Measurements from ENCODE around the gene ATP11A. TPM values are rescaled to one million over a fixed set of nuclear protein-coding genes. Genes with fewer than 3 reads are reported as not detected.

ATP11A gene
- total RNA-seq, 2 donors from 2014 or later, result 33.1 to 53.7 TPM

GRCh38 chr13:112812306-112813055, 122.6 kb downstream of the ATP11A start:
- no peak overlapping the region for H3K27ac Mint-ChIP-seq
- H3K36me3 Mint-ChIP-seq, result peaks cover under 1 to 11% of the 10 kb centered on the region in 2 donors
- H3K9me3 Mint-ChIP-seq, result no peaks in the 10 kb centered on the region
- DNase-seq (ENCODE audit: low spot score in 2 of 2), result no peak
- no peak for ATAC-seq

DNA sequence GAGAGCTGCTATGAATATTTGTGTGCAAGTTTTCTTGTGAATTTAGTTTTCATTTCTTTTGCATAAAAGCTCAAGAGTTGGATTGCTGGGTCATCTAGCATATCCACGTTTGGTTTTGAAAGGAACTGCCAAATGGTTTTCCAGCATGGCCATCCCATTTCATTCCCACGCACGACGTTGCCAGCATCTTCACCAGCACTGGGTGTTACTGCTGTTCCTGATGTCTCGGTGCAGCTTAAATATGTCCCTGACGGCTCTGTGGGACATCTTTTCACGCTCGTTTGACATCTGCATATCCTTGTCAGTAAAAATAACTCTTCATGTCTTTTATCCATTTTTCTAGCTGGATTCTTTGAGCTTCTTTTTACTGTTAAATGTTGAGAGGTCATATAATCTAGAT, 123.7 kb downstream of the ATP11A start:
- no peak for DNase-seq (ENCODE audit: low spot score in 2 of 2)
- Mint-ChIP-seq H3K36me3 (peaks cover 9 to 21% of the 10 kb centered on the region in 2 donors), H3K9me3 (no peaks in the 10 kb centered on the region), H3K27ac (no peak overlapping the region)
- ATAC-seq, result no peak

- ATAC-seq (no peak), DNase-seq (ENCODE audit: low spot score in 2 of 2) (no peak)
- Mint-ChIP-seq H3K9me3 (no peaks in the 10 kb centered on the region), H3K27ac (peak overlapping the region; percentile 6 to 46), H3K36me3 (peaks cover 11 to 26% of the 10 kb centered on the region in 2 donors)
Measured at GRCh38 chr13:112814905-112815585, 125.2 kb downstream of the ATP11A start.

DNA sequence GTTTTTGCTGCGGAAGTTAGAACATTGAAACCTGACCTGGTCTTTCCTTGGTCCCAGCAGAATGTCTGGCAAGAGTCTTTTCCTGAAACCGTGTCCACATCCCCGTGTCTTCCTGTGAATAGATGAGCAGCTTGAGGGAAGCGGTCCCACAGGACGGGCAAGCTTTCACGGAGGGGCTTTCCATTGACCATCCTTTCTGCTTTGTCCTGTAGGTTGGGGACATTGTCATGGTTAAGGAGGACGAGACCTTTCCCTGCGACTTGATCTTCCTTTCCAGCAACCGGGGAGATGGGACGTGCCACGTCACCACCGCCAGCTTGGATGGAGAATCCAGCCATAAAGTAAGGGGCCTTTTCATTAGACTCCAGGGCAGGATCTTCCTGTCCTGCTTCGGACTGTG, 126.0 kb downstream of the ATP11A start:
- DNase-seq (ENCODE audit: low spot score in 2 of 2) (no peak), ATAC-seq (no peak)
- Mint-ChIP-seq H3K9me3 (no peaks in the 10 kb centered on the region), H3K27ac (peak overlapping the region in 1 of 2 donors; percentile 6), H3K36me3 (peaks cover 11 to 26% of the 10 kb centered on the region in 2 donors)

DNA sequence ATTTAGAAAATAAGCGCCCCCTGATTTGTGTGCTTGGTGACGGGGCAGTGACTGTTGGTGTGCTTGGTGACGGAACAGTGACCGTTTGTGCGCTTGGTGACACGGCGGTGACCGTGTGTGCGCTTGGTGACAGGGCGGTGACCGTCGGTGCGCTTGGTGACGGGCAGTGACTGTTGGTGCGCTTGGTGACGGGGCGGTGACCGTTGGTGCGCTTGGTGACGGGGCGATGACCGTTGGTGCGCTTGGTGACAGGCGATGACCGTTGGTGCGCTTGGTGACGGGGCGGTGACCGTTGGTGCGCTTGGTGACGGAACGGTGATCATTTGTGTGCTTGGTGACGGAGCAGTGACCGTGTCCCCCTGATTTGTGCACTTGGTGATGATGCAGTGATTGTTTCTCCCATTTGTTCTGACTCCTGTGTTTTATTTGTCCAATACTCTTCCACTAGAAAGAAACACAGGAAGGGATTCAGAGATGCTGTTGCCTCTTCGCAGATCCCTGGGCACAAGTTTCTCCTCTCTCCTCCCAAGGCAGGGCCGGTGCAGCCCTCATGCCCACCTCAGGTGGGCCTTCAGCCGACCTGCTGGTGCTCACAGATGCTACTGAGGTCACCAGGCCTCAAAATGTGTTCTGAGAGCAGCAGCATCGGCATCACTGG, 128.3 kb downstream of the ATP11A start:
- Mint-ChIP-seq H3K9me3 (no peaks in the 10 kb centered on the region), H3K27ac (no peak overlapping the region), H3K36me3 (peaks cover 11 to 26% of the 10 kb centered on the region in 2 donors)
- no peak for DNase-seq (ENCODE audit: low spot score in 2 of 2)
- ATAC-seq, result no peak

DNA sequence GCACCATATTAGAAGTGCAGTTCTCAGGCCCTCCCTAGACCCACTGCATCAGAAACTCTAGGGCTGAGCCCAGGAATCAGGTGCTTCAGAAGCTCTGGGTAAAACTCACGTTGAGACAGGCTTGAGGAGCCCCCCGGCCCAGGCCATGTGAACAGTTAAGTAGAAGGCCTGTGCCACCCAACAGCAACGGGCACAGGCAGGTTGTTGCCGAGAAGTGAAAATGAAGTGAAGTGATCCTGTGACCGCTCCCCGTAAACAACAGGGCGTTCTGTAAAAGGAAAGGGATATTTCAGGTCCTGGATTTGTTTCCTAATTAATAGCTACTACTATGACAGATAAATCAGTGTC, 128.8 kb downstream of the ATP11A start:
- peaks cover 11 to 26% of the 10 kb centered on the region in 2 donors for H3K36me3 Mint-ChIP-seq
- no peak for ATAC-seq
- H3K9me3 Mint-ChIP-seq, result no peaks in the 10 kb centered on the region

GRCh38 chr13:112819111-112819510, 129.3 kb downstream of the ATP11A start:
- H3K9me3 Mint-ChIP-seq, result no peaks in the 10 kb centered on the region
- no peak for DNase-seq (ENCODE audit: low spot score in 2 of 2)
- peaks cover 11 to 26% of the 10 kb centered on the region in 2 donors for H3K36me3 Mint-ChIP-seq
- ATAC-seq, result no peak
- no peak overlapping the region for H3K27ac Mint-ChIP-seq

More for the DNA sequence above, 128.8 kb downstream of the ATP11A start:
- no peak for DNase-seq (ENCODE audit: low spot score in 2 of 2)
- H3K27ac Mint-ChIP-seq, result no peak overlapping the region

GRCh38 chr13:112819816-112820215, 130.0 kb downstream of the ATP11A start:
- DNase-seq (ENCODE audit: low spot score in 2 of 2) (no peak), ATAC-seq (no peak)
- Mint-ChIP-seq H3K36me3 (peaks cover 11 to 26% of the 10 kb centered on the region in 2 donors), H3K9me3 (no peaks in the 10 kb centered on the region), H3K27ac (no peak overlapping the region)

- DNase-seq (ENCODE audit: low spot score in 2 of 2), result no peak
- ATAC-seq, result no peak
- Mint-ChIP-seq H3K27ac (no peak overlapping the region), H3K9me3 (no peaks in the 10 kb centered on the region), H3K36me3 (peaks cover 11 to 30% of the 10 kb centered on the region in 2 donors)
Measured at GRCh38 chr13:112820318-112820717, 130.5 kb downstream of the ATP11A start.

DNA sequence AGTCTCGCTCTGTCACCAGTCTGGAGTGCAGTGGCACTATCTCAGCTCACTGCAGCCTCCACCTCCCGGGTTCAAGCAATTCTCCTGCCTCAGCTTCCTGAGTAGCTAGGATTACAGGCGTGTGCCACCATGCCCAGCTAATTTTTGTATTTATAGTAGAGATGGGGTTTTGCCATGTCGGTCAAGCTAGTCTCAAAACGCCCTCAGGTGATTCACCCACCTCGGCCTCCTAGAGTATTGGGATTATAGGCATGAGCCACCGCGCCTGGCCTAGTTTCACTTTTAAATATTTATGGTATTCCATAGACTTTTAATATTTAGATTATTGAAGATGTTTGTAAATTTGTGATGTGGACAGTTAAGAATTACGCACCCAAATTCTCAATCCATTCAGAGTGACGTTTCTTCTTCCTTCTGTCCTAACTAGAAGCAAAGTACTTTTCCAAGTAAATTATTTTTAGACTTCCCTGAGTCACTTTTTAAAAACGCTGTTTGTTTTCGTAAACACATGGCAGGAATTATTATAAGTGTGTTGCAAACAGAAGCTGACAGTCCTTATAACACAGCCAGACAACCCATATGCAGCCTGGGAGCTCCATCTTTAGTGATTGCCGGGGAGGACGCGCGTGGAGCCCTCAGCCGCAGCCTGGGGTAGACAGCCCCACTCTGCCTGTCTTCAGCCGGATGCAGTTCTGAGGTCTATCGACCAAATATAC, 131.7 kb downstream of the ATP11A start:
- ATAC-seq (no peak), DNase-seq (ENCODE audit: low spot score in 2 of 2) (no peak)
- H3K27ac Mint-ChIP-seq, result no peak overlapping the region
- H3K9me3 Mint-ChIP-seq, result no peaks in the 10 kb centered on the region
- peaks cover 11 to 25% of the 10 kb centered on the region in 2 donors for H3K36me3 Mint-ChIP-seq

DNA sequence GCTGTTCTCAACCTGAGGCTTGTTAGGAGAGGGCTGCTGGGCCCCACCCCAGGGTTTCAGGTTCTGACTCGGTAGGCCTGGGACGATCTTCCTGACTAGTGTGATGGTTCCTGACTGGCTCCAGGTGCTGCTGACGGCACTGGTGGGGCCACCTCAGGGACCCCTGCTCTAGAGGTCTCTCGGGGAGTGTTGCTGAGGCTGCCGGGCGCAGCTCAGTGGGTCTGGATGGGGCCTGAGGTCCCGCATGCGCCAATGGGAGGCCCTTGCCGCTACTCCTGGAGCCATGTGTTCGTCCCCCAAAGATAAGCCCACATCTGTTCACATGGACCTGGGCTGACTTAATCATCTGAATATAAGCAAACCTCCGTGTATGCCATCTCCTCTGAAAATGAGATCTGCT, 133.0 kb downstream of the ATP11A start:
- no peak for DNase-seq (ENCODE audit: low spot score in 2 of 2)
- H3K27ac Mint-ChIP-seq, result no peak overlapping the region

GRCh38 chr13:112824429-112824828, 134.6 kb downstream of the ATP11A start:
- Mint-ChIP-seq H3K27ac (no peak overlapping the region), H3K9me3 (no peaks in the 10 kb centered on the region), H3K36me3 (peaks cover 0 to 12% of the 10 kb centered on the region in 2 donors)
- ATAC-seq (no peak), DNase-seq (ENCODE audit: low spot score in 2 of 2) (no peak)

More for the DNA sequence above, 133.0 kb downstream of the ATP11A start:
- Mint-ChIP-seq H3K36me3 (peaks cover 6 to 19% of the 10 kb centered on the region in 2 donors), H3K9me3 (no peaks in the 10 kb centered on the region)
- no peak for ATAC-seq

DNA sequence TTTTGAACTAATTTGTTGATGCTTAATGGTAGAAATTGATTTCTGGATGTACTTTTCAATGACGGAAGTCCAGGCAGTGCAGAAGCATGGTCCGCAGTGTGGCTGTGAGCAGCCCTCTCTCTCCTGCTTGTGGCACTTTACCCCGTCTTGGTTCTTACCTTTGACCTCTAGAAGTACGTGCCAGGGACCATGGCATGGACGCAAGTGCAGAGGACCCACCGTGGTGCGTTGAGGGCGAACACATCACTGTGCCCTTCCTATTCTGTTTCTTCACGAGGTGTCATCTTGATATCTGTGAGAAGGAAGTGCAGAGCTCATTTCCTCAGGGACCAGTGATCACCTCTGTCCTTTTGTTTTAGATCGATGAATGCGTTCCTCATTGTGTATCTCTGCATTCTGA, 135.2 kb downstream of the ATP11A start:
- ATAC-seq (no peak), DNase-seq (ENCODE audit: low spot score in 2 of 2) (no peak)
- Mint-ChIP-seq H3K27ac (no peak overlapping the region), H3K36me3 (peaks cover 0 to 12% of the 10 kb centered on the region in 2 donors), H3K9me3 (no peaks in the 10 kb centered on the region)

DNA sequence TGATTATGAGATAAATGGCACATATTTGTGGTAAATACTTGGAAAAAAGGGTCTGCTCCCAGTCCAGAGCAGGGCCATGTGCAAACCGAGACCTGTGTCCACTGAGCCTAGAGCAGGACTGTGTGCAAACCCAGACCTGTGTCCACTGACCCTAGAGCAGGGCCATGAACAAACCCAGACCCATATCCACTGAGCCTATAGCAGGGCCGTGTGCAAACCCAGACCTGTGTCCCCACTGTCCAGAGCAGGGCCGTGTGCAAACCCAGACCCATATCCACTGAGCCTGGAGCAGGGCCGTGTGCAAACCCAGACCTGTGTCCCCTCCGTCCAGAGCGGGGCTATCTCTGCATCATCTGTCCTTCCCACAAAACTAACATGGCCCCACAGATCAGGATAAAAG, 136.0 kb downstream of the ATP11A start:
- Mint-ChIP-seq H3K36me3 (peaks cover under 1 to 12% of the 10 kb centered on the region in 2 donors), H3K27ac (no peak overlapping the region), H3K9me3 (no peaks in the 10 kb centered on the region)
- ATAC-seq (no peak), DNase-seq (ENCODE audit: low spot score in 2 of 2) (no peak)

GRCh38 chr13:112826565-112826964, 136.7 kb downstream of the ATP11A start:
- peak overlapping the region in 1 of 2 donors; percentile 82 for H3K27ac Mint-ChIP-seq
- H3K36me3 Mint-ChIP-seq, result peaks cover 8 to 15% of the 10 kb centered on the region in 2 donors
- ATAC-seq (no peak), DNase-seq (ENCODE audit: low spot score in 2 of 2) (no peak)
- H3K9me3 Mint-ChIP-seq, result no peaks in the 10 kb centered on the region

DNA sequence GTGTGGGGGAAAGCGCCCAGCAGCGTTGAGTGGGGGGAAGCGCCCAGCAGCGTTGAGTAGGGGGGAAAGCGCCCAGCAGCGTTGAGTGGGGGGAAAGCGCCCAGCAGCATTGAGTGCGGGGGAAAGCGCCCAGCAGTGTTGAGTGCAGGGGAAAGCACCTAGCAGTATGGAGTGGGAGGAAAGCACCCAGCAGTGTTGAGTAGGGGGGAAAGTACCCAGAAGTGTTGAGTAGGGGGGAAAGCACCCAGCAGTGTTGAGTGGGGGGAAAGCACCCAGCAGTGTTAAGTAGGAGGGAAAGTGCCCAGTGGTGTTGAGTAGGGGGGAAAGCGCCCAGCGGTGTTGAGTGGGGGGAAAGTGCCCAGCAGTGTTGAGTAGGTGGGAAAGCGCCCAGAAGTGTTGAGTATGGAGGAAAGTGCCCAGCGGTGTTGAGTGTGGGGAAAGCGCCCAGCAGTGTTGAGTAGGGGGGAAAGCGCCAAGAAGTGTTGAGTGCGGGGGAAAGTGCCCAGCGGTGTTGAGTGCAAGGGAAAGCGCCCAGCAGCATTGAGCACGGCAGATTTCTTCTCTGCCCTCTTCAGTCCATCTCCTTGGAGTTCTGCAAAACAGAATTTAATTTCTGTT, 138.4 kb downstream of the ATP11A start:
- ATAC-seq (peak in 1 of 2 donors; percentile 98), DNase-seq (ENCODE audit: low spot score in 2 of 2) (no peak)
- peaks cover 14 to 22% of the 10 kb centered on the region in 2 donors for H3K36me3 Mint-ChIP-seq
- no peaks in the 10 kb centered on the region for H3K9me3 Mint-ChIP-seq
- no peak overlapping the region for H3K27ac Mint-ChIP-seq

Data from activated naive CD4-positive, alpha-beta T cell treated with anti-CD3 and anti-CD28 coated beads, Interleukin-2, amount 50 U/mL, for 72 hours (primary cell).